Subcutaneous abdominal adipose tissue (tissue), 5 donors: ENCODE data around the gene DNASE1L2.

Experiments
- H3K27ac ChIP-seq: one replicate; pipeline ENCODE4 v1.7.0; 2013; ENCODE audit warnings: low read depth, mild to moderate bottlenecking, inconsistent platforms, low read length, moderate library complexity
- H3K27me3 ChIP-seq, 5 donors: one replicate each; pipeline ENCODE4 v1.7.0; 2013; ENCODE audit warnings: low read length in 5 of 5, inconsistent platforms in 1 of 5; ENCODE audit not compliant: control insufficient read depth in 5 of 5, insufficient read depth in 4 of 5
- H3K36me3 ChIP-seq, 5 donors: one replicate each; pipeline ENCODE4 v1.7.0; 2013; ENCODE audit warnings: low read length in 5 of 5; ENCODE audit not compliant: control insufficient read depth in 5 of 5, insufficient read depth in 5 of 5
- H3K4me1 ChIP-seq, 5 donors: one replicate each; pipeline ENCODE4 v1.7.0; 2013; ENCODE audit warnings: low read length in 5 of 5, mild to moderate bottlenecking in 3 of 5, moderate library complexity in 1 of 5; ENCODE audit not compliant: control insufficient read depth in 5 of 5, insufficient read depth in 5 of 5
- H3K4me3 ChIP-seq, 5 donors: one replicate each; pipeline ENCODE4 v1.7.0; 2013; ENCODE audit warnings: low read length in 5 of 5, low read depth in 1 of 5
- H3K9ac ChIP-seq, 5 donors: one replicate each; pipeline ENCODE4 v1.7.0; 2013; ENCODE audit warnings: low read length in 5 of 5, mild to moderate bottlenecking in 4 of 5, moderate library complexity in 3 of 5
- H3K9me3 ChIP-seq, 5 donors: one replicate each; pipeline ENCODE4 v1.7.0; 2013; ENCODE audit warnings: low read length in 5 of 5; ENCODE audit not compliant: control insufficient read depth in 5 of 5
- donor health status: healthy.
- donor health status: healthy.
- donor health status: healthy.
- donor health status: healthy.
- donor health status: healthy.

The DNASE1L2 gene

GRCh38 chr16:2276368-2277195, 40.3 kb downstream of the DNASE1L2 start:
- Histone ChIP-seq H3K27ac (no peak overlapping the region), H3K9me3 (no peaks in the 10 kb centered on the region), H3K4me3 (no peak overlapping the region), H3K9ac (no peak overlapping the region), H3K27me3 (no peaks in the 10 kb centered on the region), H3K4me1 (peaks cover 0 to 33% (median 16%) of the 10 kb centered on the region in 5 donors), H3K36me3 (peaks cover 0 to 42% (median 17%) of the 10 kb centered on the region in 5 donors)

- Histone ChIP-seq H3K9me3 (no peaks in the 10 kb centered on the region), H3K4me1 (peaks cover 0 to 30% (median 14%) of the 10 kb centered on the region in 5 donors), H3K27ac (no peak overlapping the region), H3K9ac (no peak overlapping the region), H3K27me3 (no peaks in the 10 kb centered on the region), H3K36me3 (peaks cover 0 to 42% (median 17%) of the 10 kb centered on the region in 5 donors), H3K4me3 (no peak overlapping the region)
Measured at GRCh38 chr16:2277466-2278271, 41.4 kb downstream of the DNASE1L2 start.

- no peaks in the 10 kb centered on the region for H3K9me3 ChIP-seq
- peaks cover 0 to 47% (median 21%) of the 10 kb centered on the region in 5 donors for H3K36me3 ChIP-seq
- no peak overlapping the region for H3K9ac ChIP-seq
- no peaks in the 10 kb centered on the region for H3K27me3 ChIP-seq
- peaks cover 0 to 28% (median 13%) of the 10 kb centered on the region in 5 donors for H3K4me1 ChIP-seq
- H3K4me3 ChIP-seq: no peak overlapping the region
- no peak overlapping the region for H3K27ac ChIP-seq
Measured at GRCh38 chr16:2278272-2278608, 42.0 kb downstream of the DNASE1L2 start.

- peaks cover 0 to 19% (median 7%) of the 10 kb centered on the region in 5 donors for H3K4me1 ChIP-seq
- H3K9ac ChIP-seq: no peak overlapping the region
- H3K36me3 ChIP-seq: peaks cover 0 to 56% (median 26%) of the 10 kb centered on the region in 5 donors
- no peak overlapping the region for H3K4me3 ChIP-seq
- no peaks in the 10 kb centered on the region for H3K9me3 ChIP-seq
- no peak overlapping the region for H3K27ac ChIP-seq
- no peaks in the 10 kb centered on the region for H3K27me3 ChIP-seq
Measured at GRCh38 chr16:2278956-2279800, 42.9 kb downstream of the DNASE1L2 start.

GRCh38 chr16:2280461-2280860, 44.2 kb downstream of the DNASE1L2 start:
- Histone ChIP-seq H3K27me3 (no peaks in the 10 kb centered on the region), H3K9me3 (no peaks in the 10 kb centered on the region), H3K4me1 (peaks cover 0 to 9% (median 7%) of the 10 kb centered on the region in 5 donors), H3K27ac (no peak overlapping the region), H3K4me3 (no peak overlapping the region), H3K9ac (no peak overlapping the region), H3K36me3 (peaks cover 0 to 68% (median 32%) of the 10 kb centered on the region in 5 donors)

GRCh38 chr16:2280981-2281542, 44.8 kb downstream of the DNASE1L2 start:
- Histone ChIP-seq H3K36me3 (peaks cover 0 to 71% (median 38%) of the 10 kb centered on the region in 5 donors), H3K4me1 (peaks cover 0 to 6% (median 3%) of the 10 kb centered on the region in 5 donors), H3K9ac (no peak overlapping the region), H3K27me3 (no peaks in the 10 kb centered on the region), H3K9me3 (no peaks in the 10 kb centered on the region), H3K27ac (no peak overlapping the region), H3K4me3 (no peak overlapping the region)

- H3K36me3 ChIP-seq: peaks cover 0 to 72% (median 47%) of the 10 kb centered on the region in 5 donors
- no peak overlapping the region for H3K4me3 ChIP-seq
- H3K27ac ChIP-seq: no peak overlapping the region
- H3K9me3 ChIP-seq: no peaks in the 10 kb centered on the region
- no peaks in the 10 kb centered on the region for H3K4me1 ChIP-seq
- H3K9ac ChIP-seq: no peak overlapping the region
- H3K27me3 ChIP-seq: no peaks in the 10 kb centered on the region
Measured at GRCh38 chr16:2282262-2282661, 46.0 kb downstream of the DNASE1L2 start.

- Histone ChIP-seq H3K27ac (no peak overlapping the region), H3K9me3 (no peaks in the 10 kb centered on the region), H3K4me3 (no peak overlapping the region), H3K36me3 (peaks cover 0 to 70% (median 44%) of the 10 kb centered on the region in 5 donors), H3K9ac (no peak overlapping the region), H3K27me3 (no peaks in the 10 kb centered on the region), H3K4me1 (no peaks in the 10 kb centered on the region)
Measured at GRCh38 chr16:2282866-2283555, 46.8 kb downstream of the DNASE1L2 start.
